Gastroesophageal sphincter (tissue), 3 donors: ENCODE data around the gene ADGRF5.

Experiments
- CTCF ChIP-seq, 4 experiments: fragments of 200-600 bp in 2 of 4; fragments of 450-650 bp in 2 of 4; sonication (generic) in 1 of 4; IDR thresholded peaks; one replicate each; pipeline ENCODE4 v1.5.1; 2017 to 2019; ENCODE audit warnings: antibody characterized with exemption in 4 of 4, mild to moderate bottlenecking in 2 of 4, moderate library complexity in 2 of 4
- EP300 ChIP-seq: sonication (generic); formaldehyde crosslinking; IDR thresholded peaks from one replicate; pipeline ENCODE4 v1.6.1; 2017; ENCODE audit warnings: antibody characterized with exemption, mild to moderate bottlenecking
- POLR2A ChIP-seq, 2 donors: fragments of 450-650 bp; IDR thresholded peaks; one replicate each; pipeline ENCODE4 v1.6.1; 2017; ENCODE audit warnings: antibody characterized with exemption in 2 of 2, mild to moderate bottlenecking in 2 of 2, moderate library complexity in 1 of 2
- POLR2AphosphoS5 ChIP-seq: sonication (generic); formaldehyde crosslinking; IDR thresholded peaks from one replicate; pipeline ENCODE4 v1.6.1; 2017; ENCODE audit warnings: antibody characterized with exemption

GRCh38 chr6:46948699-46949098, 27.0 kb upstream of the ADGRF5 start:
- TF ChIP-seq POLR2AphosphoS5 (no peak), CTCF (IDR thresholded peaks at IDR 0.05) (no peak), POLR2A (IDR thresholded peaks at IDR 0.05) (no peak), EP300 (no peak)
